HG03066 (cell line): ENCODE data around the gene ANKRD24.
"Not testable (repeated sequence)": the region's sequence is repeated elsewhere in the genome, so short reads cannot be mapped to it uniquely, and the experiment has no call there.

Experiments used
- ATAC-seq: cut with Tn5 transposase; IDR thresholded peaks from one replicate; pipeline ENCODE4 v1.9.1; 2021; ENCODE audit warnings: low read depth; ENCODE audit not compliant: unreplicated experiment

Gene ANKRD24

DNA sequence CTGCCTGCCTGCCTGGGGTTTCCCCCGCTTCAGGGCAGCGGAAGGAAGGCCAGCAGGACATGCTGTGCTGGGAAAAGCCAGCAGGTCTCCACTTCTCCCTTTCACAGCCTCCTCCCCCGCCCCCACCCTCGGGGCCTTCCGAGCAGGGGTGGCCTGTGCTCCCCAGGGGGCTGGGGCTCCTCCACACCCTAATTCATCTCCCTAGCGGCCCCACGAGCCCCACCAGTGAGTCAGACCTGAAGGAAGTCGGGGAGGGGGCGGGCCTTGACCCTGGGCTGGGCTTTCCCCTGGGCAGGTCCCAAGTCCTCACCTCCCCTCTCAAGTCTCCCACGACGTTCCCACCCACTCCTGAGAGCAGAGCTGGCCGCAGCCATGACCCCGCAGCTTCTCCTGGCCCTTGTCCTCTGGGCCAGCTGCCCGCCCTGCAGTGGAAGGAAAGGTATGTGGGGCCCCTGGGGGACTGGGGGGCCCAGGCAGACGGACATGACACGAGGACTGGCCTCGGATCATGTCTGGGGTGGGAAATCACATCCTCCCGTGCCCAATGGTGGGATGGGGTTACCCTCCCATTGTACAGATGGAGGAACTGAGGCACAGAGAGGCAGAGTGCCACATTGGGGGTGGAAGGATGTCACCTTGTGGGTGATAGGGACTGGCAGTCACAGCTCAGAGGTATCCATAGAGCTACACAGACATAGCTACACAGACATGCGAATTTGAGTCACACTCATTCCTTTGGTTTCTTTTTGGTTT, 46.9 kb downstream of the ANKRD24 start, which contains the start of gene EBI3:
TSS of gene EBI3 (plus strand) at position 345 of the 753 bp plus-strand sequence. CDS start at position 373, 28 bp downstream.
- peak; percentile 57 for ATAC-seq

DNA sequence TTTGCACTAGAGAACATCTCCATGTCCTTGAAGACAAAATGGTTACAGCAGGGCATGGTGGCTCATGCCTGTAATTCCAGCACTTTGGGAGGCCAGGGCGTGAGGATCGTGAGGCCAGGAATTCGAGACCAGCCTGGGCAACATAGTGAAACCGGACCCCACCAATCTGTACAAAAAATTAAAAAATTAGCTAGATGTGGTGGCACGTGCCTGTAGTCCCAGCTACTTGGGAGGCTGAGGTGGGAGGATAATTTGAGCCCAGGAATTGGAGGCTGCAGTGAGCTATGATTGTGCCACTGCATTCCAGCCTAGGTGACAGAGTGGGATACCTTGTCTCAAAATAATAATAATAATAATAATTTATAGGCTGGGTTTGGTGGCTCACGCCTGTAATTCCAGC, 47.7 kb downstream of the ANKRD24 start:
- not testable (repeated sequence) for ATAC-seq

DNA sequence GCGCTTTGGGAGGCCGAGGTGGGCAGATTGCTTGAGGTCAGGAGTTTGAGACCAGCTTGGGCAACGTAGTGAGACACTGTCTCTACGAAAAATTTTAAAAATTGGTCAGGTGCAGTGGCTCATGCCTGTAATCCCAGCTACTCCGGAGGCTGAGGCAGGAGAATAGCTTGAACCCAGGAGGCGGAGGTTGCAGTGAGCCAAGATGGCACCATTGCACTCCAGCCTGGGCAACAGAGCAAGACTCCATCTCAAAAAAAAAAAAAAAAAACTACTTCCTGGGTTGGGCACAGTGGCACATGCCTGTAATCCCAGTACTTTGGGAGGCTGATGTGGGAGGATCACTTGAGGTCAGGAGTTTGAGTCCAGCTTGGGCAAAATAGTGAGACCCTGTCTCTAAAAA, 49.0 kb downstream of the ANKRD24 start:
- ATAC-seq = not testable (repeated sequence)

DNA sequence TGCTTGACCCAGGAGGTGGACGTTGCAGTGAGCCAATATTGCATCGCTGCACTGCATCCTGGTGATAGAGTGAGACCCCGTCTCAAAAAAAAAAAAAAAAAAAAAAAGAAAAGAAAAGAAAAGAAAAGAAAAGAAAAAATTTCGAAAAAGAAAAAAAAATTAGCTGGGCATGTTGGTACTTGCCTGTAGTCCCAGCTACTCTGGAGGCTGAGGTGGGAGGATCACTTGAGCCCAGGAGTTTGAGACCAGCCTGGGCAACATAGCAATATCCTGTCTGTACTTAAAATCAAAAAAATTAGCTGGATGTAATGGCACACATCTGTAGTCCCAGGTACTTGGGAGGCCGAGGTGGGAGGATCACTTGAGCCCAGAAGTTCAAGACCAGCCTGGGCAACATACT, 49.6 kb downstream of the ANKRD24 start:
- ATAC-seq = not testable (repeated sequence)

DNA sequence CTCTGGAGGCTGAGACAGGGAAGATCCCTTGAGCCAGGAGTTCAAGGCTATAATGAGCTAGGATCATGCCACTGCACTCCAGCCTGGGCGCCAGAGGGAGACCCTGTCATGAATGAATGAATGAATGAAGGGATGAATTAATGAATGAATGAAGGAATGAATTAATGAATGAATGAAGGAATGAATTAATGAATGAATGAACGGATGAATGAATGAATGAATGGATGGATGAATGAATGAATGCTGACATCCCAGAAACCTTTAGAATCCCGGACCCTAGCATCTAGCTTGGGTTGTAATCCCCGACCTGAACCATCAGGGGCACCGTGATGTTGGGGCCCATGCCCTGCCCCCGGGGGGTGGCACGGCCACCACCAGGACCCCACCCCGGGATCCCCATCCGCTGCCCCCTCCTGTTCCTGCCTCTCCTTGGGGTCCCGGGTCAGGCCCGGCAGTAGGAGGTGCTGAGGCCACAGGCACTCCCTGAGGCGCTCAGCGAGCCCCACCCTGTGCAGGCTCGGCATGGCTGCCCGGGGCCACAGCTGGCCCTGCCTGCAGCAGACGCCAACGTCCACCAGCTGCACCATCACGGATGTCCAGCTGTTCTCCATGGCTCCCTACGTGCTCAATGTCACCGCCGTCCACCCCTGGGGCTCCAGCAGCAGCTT, 50.3 kb downstream of the ANKRD24 start:
- ATAC-seq = no peak

DNA sequence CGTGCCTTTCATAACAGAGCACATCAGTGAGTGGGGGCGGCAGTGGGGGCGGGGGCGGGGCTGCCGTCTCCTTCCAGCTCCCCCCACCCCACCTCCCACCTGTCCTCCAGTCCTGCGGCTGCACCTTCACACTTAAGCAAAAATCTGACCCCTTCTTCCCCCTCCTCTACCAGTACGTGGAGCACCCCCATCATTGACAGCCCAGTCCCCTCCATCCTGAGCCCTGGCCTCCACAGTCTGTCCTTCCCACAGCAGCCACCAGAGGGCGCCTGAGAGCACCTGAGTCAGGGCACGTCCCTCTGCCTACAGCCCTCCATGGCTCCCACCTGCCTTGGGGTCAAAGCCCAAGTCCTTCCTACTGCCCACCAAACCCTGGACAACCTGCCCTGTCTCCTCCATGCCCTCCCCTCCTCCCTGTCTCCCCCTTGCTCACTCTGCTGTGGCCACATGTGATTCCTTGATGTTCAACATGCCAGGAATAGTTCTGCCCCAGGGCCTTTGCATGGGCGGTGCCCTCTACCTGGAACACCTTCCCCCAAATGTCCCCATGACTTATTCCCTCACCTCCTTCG, 50.9 kb downstream of the ANKRD24 start:
- no peak for ATAC-seq

DNA sequence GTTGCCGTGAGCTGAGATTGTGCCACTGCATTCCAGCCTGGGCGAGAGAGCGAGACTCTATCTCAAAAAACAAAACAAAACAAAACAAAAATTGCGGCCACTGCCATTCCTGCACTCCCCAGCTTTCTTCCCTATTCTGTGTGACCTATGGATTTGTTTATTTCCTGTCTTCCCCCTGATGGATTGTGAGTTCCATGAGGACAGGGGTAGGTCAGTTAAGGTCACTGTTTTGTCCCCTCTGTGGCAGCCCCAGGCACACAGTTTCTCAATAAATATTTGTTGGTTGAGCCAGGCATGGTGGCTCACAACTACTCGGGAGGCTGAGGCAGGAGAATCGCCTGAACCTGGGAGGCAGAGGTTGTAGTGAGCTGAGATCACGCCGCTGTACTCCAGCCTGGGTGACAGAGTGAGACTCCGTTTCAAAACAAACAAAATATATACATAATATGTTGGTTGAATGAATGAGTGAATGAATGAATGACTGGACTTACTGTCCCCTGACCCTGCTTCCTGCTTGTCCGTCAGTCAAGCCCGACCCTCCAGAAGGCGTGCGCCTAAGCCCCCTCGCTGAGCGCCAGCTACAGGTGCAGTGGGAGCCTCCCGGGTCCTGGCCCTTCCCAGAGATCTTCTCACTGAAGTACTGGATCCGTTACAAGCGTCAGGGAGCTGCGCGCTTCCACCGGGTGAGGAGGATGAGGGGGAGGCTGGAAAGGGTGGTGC, 51.8 kb downstream of the ANKRD24 start:
- ATAC-seq = no peak

DNA sequence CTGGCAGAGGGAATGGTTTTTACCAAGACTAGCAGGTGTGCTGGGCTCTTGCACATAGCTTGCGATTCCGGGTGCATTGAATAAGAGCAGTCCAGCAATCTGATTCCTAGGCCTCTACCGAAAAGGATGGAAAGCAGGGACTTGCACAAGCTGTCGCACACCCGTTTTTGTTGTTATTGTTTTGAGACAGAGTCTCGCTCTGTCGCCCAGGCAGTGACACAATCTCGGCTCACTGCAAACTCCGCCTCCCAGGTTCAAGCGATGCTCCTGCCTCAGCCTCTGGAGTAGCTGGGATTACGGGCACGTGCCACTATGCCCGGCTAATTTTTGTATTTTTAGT, 52.3 kb downstream of the ANKRD24 start:
- ATAC-seq = no peak

DNA sequence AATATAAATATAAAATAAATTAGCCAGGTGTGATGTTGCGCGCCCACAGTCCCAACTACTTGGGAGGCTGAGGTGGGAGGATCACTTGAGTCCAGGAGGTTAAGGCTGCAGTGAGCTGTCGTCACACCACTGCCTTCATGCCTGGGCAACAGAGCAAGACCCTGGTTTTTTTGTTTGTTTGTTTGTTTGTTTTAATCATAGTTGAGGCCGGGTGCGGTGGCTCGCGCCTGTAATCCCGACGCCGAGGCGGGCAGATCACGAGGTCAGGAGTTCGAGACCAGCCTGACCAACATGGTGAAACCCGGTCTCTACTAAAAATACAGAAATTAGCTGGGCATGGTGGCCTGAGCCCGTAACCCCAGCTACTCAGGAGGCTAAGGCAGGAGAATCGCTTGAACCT, 55.0 kb downstream of the ANKRD24 start:
- not testable (repeated sequence) for ATAC-seq

DNA sequence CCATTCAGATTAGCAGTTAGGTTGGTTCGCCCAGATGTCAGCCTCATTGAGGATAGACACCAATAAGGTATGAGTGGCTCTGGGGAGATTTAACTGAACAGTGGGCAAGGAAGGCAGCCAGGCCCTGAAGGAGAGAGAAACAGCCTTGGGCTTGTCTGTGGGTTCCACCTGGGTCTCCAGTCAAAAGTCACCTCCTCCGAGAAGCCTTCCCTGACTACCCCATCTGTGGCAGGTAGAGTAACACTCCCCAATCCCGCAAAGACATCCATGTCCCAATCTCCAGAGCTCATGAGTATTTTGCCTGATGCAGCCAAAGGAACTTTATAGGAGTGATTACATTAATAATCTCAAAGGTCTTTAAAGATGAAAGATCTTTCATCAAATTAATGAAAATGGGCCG, 56.3 kb downstream of the ANKRD24 start:
- no peak for ATAC-seq

DNA sequence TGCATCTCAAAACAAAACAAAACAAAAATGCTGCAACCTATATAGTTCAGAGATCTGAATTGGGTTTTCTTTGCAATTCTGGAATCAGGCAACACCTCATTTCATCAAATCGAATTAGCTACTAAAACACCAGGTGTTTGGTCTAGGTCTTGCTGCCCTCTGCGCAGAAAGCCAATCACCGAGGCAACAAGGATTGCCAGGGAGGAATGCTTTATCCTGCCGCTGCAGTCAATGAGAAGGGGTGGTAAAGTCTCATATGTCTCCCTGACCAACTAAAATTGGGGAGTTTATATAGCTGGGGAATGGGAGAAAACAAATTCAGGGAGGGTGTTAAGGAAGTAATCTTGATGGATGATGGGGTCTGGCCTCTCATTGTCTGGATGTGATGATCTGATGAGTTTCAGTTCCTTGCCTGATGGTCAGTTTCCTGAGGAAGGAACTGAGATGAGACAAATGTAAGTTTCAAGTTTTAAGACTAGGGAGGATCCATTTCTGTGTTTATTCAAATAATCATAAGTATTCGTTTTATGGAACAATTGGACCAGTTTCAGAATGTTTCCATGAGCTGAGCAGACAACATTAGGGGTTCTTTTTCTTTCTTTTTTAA, 59.4 kb downstream of the ANKRD24 start:
- ATAC-seq = no peak

DNA sequence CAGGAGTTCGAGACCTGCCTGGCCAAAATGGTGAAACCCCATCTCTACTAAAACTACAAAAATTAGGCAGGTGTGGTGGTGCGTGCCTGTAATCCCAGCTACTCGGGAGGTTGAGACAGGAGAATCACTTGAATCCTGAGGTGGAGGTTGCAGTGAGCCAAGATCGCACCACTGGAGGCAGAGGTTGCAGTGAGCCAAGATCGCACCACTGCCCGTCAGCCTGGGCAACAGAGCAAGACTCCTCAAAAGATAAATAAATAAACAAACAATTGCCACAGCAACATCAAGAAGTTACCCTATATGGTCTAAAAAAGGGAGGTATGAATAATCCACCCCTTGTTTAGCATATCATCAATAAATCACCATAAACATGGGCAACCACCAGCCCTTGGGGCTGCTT, 63.4 kb downstream of the ANKRD24 start:
- not testable (repeated sequence) for ATAC-seq

DNA sequence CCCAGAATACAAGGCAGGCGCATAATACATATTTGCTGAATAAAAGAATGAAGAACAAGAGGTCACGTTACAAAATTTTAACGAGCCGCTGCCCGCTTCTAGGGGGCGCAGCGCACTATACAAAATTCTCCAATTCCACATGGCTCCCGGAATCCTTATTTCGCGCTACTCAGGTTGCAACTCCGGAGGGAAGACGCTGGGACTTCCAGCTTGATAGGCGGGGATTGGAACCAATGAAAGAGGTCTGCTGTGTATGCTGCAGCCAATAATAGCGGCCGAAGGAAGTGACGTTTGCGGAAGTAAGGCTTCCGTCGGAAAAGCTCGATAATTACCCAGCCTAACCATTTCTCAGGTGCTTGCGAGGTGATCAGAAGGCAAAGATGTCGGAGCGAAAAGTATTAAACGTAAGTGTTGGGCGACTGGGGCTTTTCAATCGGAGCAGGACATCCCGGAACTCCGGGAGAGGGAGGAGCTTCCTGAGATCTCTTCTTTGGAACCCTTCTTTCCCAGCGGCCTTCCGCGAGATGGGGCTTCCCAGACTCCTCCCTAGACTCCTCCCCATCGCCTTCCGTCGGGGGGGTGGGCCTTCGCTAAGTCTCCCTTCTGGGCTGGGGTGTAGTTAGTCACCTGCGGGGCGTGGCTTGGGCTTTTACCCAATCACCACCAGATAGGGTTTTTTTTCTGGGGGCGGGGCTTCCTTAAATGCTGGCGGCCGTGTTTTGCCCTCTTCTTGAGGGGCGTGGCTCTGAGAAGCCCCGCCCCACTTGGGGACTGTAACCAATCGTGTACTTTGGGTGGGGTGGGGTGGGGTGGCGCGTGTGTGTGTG, 64.5 kb downstream of the ANKRD24 start, which contains the start of gene YJU2:
TSS of gene YJU2 (plus strand) at position 314 of the 827 bp plus-strand sequence. CDS start at position 381, 67 bp downstream.
- ATAC-seq = peak; percentile 83

DNA sequence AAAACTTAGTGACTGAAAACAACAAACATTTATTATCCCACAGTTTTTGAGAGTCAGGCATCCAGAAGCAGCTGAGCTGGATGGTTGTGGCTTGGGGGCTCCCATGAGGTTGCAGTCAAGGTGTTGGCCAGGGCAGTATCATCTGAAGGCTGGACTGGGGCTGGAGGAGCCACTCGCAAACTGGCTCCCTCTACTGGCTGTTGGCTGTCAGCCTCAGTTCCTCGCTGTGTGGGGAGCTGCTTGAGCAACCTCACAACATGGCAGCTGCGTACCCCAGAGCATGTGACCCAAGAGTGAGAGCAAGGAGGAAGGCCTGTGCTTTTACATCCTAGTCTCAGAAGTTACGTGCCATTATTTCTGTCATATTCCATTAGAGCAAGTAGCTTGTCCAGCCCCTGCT, 74.1 kb downstream of the ANKRD24 start:
- ATAC-seq = no peak

DNA sequence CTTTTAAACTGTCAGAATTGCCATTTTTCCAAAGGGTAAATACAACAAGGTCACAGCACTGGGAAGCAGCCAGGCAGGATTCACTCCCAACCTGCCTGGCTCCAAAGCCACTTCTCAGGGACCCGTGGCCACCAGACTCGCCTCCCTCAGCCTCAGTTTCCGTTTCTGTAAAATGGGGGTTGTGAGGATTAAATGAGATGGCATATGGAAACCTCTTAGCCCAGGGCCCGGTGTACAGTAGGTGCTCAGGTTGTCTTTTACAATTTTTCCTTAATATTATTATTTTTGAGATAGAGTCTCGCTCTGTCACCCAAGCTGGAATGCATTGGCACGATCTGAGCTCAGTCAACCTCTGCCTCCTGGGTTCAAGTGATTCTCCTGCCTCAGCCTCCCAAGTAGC, 74.5 kb downstream of the ANKRD24 start:
- no peak for ATAC-seq

DNA sequence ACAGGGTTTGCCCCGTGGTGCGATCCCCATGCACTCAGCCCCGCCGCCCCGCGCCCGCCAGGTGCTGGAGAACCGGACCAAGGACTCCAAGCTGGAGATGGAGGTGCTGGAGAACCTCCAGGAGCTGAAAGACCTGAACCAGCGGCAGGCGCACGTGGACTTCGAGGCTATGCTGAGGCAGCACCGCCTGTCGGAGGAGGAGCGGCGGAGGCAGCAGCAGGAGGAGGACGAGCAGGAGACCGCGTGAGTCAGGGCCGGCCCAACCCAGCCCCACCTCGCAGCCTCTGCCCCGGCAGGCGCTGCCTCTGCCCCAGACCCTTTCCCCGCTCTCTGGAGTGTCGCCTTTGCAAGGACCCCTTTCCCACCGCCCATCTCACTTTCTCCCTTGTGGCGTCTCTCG, 75.7 kb downstream of the ANKRD24 start:
- no peak for ATAC-seq

DNA sequence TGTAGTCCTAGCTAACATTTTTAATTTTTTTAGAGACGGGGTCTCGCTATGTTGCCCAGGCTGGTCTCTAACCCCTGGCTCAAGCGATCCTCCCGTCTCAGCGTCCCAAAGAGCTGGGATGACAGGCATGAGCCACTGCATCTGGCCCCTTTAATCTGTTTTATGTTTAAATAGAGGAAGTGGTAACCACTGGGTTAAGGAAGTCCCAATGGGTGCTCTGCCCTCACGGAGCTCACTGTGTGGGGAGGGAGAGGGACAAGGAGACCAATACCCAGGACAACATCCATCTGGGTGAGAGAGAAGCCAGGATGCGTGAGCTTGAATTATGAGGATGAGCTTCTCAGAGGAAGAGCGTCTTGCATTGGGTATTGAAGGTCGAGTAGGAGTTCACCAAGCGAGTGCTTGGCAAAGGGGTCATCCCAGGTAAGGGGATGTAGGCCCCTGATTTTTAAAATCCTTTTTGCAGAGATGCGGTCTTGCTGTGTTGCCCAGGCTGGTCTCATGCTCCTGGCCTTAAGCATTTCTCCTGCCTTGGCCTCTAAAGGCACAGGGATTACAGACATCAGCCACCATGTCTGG, 78.2 kb downstream of the ANKRD24 start:
- ATAC-seq = no peak

DNA sequence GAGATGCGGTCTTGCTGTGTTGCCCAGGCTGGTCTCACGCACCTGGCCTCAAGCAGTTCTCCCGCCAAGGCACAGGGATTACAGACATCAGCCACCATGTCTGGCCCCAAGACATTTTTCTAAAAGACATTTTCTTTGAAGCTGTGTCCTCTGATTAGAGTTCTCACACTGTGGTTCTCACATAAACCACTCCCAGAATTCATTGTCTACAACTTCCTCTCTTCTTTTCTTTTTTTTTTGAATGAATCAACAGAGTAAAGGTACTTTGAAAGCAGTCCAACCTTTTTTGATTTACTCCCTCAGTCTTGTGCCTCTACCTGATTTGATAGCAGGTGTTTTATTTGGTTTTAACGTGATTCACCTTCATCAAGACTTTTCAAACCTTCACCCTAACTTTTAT, 82.3 kb downstream of the ANKRD24 start:
- no peak for ATAC-seq

DNA sequence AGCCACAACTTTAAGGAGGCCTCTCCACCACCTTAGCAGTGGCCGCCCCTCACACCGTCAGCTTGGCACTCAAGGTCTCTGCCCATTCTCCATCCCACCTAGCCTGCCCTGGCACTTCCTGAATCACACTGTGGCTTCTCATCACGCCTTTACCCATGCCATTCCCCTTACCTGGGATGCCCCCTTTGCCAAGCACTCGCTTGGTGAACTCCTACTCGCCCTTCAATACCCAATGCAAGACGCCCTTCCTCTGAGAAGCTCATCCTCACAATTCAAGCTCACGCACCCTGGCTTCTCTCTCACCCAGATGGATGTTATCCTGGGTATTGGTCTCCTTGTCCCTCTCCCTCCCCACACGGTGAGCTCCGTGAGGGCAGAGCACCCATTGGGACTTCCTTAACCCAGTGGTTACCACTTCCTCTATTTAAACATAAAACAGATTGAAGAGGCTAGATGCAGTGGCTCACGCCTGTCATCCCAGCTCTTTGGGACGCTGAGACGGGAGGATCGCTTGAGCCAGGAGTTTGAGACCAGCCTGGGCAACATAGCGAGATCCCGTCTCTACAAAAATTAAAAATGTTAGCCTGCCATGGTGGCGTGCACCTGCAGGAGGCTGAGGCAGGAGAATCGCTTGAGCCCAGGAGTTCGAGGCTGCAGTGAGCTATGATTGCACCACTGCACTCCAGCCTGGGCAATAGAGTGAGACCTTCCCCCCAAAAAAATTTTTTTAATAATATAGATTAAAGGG, 83.9 kb downstream of the ANKRD24 start:
- no peak for ATAC-seq
